ENCODE data around the gene DCXR.

GRCh38 chr17:82005701-82006348 is 31.7 kb downstream of the DCXR start:
- TF ChIP-seq CTCF (IDR thresholded peaks at IDR 0.05; ENCODE audit: borderline replicate concordance, extremely low read depth, low read length, poor library complexity, severe bottlenecking) (no peak), EZH2 (IDR thresholded peaks at IDR 0.05; ENCODE audit: borderline replicate concordance, low read depth, low read length, severe bottlenecking) (no peak)
